ENCODE results near the gene OXNAD1.

The OXNAD1 gene

DNA sequence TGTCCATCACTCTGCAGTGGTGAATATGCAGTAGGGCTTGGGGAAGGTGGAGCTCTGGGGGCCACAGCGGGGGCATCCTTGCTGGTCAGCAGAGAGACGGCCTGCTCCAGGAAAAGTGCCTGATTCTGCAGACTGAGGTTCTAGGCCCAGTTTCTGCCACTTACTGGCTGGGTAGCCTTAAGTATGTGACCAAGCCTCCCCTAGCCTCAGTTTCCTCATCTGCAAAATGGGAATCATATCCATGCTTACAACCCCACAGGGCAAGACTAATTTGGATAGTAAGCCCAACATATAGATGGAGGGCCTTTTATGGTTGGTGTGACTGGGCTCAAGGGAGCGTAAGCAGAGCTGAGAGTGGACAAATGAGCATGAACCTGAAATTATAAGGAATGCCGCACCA is 60.8 kb downstream of the OXNAD1 start:
- Histone ChIP-seq H3K27ac (no peak overlapping the region), H3K27me3 (replicated peaks) (no peaks in the 10 kb centered on the region), H3K36me3 (replicated peaks) (peaks cover 30% of the 10 kb centered on the region), H3K4me3 (ENCODE audit: low read depth, low read length) (no peak overlapping the region)
- in situ Hi-C loops (cut with HindIII; ENCODE audit: low pct_ligation_motif_present, low sequenced_read_pairs) = no loop called here
- DNase-seq = no peak
- TF ChIP-seq, protein P1, sequence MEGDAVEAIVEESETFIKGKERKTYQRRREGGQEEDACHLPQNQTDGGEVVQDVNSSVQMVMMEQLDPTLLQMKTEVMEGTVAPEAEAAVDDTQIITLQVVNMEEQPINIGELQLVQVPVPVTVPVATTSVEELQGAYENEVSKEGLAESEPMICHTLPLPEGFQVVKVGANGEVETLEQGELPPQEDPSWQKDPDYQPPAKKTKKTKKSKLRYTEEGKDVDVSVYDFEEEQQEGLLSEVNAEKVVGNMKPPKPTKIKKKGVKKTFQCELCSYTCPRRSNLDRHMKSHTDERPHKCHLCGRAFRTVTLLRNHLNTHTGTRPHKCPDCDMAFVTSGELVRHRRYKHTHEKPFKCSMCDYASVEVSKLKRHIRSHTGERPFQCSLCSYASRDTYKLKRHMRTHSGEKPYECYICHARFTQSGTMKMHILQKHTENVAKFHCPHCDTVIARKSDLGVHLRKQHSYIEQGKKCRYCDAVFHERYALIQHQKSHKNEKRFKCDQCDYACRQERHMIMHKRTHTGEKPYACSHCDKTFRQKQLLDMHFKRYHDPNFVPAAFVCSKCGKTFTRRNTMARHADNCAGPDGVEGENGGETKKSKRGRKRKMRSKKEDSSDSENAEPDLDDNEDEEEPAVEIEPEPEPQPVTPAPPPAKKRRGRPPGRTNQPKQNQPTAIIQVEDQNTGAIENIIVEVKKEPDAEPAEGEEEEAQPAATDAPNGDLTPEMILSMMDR (IDR thresholded peaks at IDR 0.05; ENCODE audit: low read depth, low read length, missing control alignments) = no peak

DNA sequence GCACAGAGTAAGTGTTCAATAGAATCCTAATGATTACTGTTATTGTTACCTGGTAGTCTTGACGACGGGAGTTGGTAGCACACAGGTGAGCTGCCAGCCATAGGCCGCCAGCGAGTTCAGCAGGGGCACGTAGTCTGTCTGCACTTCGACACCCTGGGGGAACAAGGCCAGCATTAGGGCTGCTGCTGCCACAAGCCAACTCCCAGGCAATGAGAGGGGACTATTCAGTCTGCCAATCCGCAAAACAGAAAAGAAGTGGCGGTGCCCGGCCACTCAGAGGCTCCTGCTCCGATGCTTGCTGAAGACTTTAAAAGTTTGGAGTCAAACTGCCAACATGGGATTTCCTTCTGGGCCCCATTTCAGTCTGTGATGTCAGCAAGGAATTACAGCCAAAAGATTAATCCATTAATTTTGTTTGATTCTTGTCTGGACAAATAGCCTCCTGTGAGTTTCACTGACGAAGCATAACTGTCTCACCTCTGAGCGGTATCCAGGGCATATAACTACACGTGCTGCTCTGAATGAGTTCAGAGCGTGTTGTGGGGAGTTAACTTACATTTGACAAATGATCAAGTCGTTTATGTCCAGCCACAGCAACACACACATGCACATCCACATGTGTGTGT is 61.8 kb downstream of the OXNAD1 start:
- TF ChIP-seq, protein P1 (IDR thresholded peaks at IDR 0.05; ENCODE audit: low read depth, low read length, missing control alignments) = no peak
- in situ Hi-C loops (cut with HindIII; ENCODE audit: low pct_ligation_motif_present, low sequenced_read_pairs) = no loop called here
- Histone ChIP-seq H3K36me3 (replicated peaks) (peaks cover 22% of the 10 kb centered on the region), H3K27ac (no peak overlapping the region), H3K4me3 (ENCODE audit: low read depth, low read length) (no peak overlapping the region), H3K27me3 (replicated peaks) (no peaks in the 10 kb centered on the region)
- DNase-seq = no peak

DNA sequence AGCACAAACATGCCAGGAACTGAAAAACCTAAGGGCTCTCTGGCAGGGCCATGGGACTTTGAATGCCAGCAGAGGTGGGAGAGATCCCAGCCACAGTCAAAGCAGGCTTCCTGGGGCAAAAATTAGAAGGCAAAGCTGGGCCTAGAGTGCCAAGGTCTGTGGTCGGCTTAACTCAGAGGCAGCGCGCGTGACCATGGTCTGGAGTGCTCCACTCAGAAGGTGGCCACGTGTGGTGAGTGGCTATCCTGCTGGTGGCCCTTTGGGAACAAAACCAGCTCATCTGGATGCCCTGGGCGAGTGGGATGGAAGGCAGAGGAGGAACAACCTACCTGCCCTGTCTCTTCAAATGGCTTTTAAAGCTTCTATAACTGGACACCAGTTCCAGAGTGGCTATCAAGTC is 63.1 kb downstream of the OXNAD1 start:
- H3K27ac ChIP-seq = no peak overlapping the region
- TF ChIP-seq, protein P1 (IDR thresholded peaks at IDR 0.05; ENCODE audit: low read depth, low read length, missing control alignments) = no peak

DNA sequence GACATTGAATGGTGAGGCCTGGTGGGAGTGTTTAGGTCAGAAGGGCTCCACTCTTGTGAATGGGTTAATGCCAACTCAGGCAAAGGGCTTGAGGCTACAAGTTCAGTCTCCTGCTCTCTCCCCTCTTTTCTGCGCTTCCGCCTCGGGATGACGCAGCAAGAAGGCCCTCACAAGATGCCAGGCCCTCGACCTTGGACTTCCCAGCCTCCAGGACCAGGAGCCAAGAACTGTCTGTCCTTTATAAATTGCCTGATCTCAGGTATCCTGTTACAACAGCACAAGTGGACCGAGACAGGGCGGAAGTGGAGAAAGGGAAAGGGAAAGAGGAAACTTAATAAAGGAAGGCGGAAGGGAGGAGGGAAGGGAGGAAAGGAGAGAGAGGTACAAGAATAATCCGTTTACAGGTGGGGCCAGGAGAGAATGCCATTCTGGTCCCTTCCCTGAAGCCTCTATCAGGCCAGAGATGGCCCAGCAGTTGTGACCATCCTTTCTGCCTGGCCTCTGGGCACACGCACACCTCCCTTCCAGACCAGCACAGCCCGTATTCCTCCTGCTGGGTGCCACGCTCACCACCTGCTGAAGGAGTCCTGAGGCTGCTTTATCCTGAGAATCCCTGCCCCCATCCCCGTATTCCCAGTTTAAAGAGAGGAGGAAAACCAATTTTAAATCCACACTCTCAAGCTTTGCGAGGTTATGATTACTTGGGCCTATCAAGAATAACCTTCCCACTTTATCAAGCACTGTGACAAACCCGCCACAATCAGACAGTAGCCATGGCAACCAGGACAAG is 64.2 kb downstream of the OXNAD1 start:
- Histone ChIP-seq H3K27me3 (replicated peaks) (no peaks in the 10 kb centered on the region), H3K36me3 (replicated peaks) (peaks cover 8% of the 10 kb centered on the region), H3K27ac (no peak overlapping the region), H3K4me3 (ENCODE audit: low read depth, low read length) (no peak overlapping the region)
- in situ Hi-C loops (cut with HindIII; ENCODE audit: low pct_ligation_motif_present, low sequenced_read_pairs) = no loop called here
- DNase-seq = no peak
- TF ChIP-seq, protein P1 (IDR thresholded peaks at IDR 0.05; ENCODE audit: low read depth, low read length, missing control alignments) = no peak

More for the DNA sequence above, 63.1 kb downstream of the OXNAD1 start:
- no peak for DNase-seq
- Histone ChIP-seq H3K4me3 (ENCODE audit: low read depth, low read length) (no peak overlapping the region), H3K27me3 (replicated peaks) (no peaks in the 10 kb centered on the region), H3K36me3 (replicated peaks) (peaks cover 13% of the 10 kb centered on the region)
- in situ Hi-C loops (cut with HindIII; ENCODE audit: low pct_ligation_motif_present, low sequenced_read_pairs) = no loop called here

DNA sequence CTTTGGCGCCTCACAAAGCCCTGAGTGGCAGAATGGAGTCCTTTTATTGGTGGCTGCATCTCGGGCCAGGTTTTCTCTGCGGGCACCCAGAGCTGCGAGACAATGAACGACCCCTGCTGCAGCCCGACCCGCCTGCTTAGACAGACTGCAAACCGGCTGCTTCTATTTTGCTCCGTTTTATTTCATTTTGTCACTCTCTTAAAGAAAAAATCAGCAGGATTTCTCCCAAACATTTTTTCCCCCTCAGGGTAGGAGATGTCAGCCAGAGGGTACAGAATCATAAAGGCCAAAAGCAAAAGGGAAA is 64.8 kb downstream of the OXNAD1 start:
- DNase-seq = no peak
- peaks cover 8% of the 10 kb centered on the region for H3K36me3 ChIP-seq (replicated peaks)
- no peak overlapping the region for H3K4me3 ChIP-seq (ENCODE audit: low read depth, low read length)
- TF ChIP-seq, protein P1 (IDR thresholded peaks at IDR 0.05; ENCODE audit: low read depth, low read length, missing control alignments) = no peak
- H3K27ac ChIP-seq = no peak overlapping the region
- in situ Hi-C loops (cut with HindIII; ENCODE audit: low pct_ligation_motif_present, low sequenced_read_pairs) = no loop called here
- H3K27me3 ChIP-seq (replicated peaks) = no peaks in the 10 kb centered on the region
